PC-9 (cell line): Measurements from ENCODE around the gene TBX10.

Source experiments
- CTCF ChIP-seq: fragments of 200-600 bp; sonication (generic); conservative IDR thresholded peaks from 2 replicates; pipeline ENCODE4 v1.6.1; 2017; ENCODE audit warnings: mixed run types, antibody characterized with exemption, mild to moderate bottlenecking, moderate library complexity
- EZH2 ChIP-seq: fragments of 200-600 bp; sonication (generic); IDR thresholded peaks from 2 replicates; pipeline ENCODE4 v1.8.0; 2017; ENCODE audit warnings: antibody characterized with exemption, low read depth

DNA sequence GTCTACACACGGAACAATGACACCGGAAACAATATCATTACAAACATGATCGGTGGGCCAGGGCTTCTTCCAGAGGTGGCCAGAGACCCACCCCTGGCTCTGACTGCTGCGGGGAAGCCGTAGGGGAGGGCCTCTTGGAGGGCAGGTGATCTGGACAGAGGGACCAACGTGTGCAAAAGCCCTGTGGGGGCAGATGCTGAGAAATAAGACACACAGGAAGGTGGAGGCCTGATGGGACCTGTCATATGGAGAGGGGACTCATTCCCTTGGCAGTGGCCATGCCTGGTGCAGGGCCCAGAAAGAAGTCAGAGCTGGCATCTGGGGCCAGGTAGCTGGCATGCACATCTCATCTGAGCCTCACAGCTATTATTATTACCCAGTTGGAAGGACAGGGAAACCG, 33.8 kb upstream of the TBX10 start:
- TF ChIP-seq CTCF, result no peak
- no peak for TF ChIP-seq EZH2
